GM12874 (cell line): ENCODE measurements around the gene SPTLC2.

Source experiments
- CTCF ChIP-seq: IDR thresholded peaks from 2 replicates; pipeline ENCODE4 v1.5.1; 2011; ENCODE audit warnings: low read depth, mild to moderate bottlenecking, control low read depth, low read length, moderate library complexity; ENCODE audit not compliant: insufficient read depth

The SPTLC2 gene

DNA sequence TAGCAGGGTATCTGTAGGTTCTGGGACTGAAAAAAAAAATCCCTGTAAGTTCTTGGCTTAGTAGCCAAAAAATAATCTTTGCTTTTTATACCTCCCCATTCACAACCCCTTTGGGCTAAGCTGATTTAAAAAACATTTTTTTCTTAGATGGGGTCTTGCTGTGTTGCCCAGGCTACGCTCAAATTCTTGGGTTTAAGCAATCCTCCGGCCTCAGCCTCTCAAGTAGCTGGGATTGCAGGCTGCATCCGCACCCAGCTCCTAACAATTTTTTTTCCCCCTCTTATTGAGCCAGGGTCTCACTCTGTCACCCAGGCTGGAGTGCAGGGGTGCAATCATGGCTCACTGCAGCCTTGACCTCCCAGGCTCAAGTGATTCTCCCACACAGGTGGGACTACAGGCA is 108.7 kb downstream of the SPTLC2 start:
- no peak for TF ChIP-seq CTCF

DNA sequence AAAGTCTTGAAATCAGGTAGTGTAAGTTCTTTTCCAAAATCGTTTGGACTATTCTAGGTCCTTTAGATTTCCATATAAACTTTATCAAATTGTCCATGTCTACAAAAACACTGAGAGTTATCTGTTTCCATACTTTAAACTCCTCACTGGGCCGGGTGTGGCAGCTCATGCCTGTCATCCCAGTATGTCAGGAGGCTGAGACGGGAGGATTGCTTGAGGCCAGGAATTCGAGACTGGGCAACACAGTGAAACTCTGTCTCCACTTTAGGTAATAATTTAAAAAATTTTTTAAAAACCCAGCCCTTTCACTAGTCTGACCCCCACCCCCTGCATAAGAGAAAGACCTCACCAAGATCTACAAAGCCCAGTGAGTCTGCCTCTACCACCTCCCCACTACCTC is 111.4 kb downstream of the SPTLC2 start:
- no peak for TF ChIP-seq CTCF

DNA sequence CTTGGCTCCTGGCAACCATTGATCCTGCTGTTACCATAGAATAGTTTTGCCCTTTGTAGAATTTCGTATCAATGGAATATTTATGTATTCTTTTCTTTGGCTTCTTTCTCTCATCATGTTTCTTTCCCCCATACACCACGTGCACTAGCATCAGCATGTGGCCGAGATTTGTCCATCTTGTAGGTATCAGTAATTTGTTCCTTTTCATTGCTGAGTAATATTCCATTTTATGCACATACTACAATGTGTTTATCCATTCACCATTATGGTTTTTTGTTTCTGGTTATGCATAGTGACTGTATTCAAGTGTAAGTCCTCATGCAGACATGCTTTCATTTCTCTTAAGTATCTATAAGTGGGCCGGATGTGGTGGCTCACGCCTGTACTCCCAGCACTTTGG is 113.3 kb downstream of the SPTLC2 start:
- TF ChIP-seq CTCF, result no peak

- TF ChIP-seq CTCF, result no peak
Observed at GRCh38 chr14:77502109-77502782, 114.2 kb downstream of the SPTLC2 start.

DNA sequence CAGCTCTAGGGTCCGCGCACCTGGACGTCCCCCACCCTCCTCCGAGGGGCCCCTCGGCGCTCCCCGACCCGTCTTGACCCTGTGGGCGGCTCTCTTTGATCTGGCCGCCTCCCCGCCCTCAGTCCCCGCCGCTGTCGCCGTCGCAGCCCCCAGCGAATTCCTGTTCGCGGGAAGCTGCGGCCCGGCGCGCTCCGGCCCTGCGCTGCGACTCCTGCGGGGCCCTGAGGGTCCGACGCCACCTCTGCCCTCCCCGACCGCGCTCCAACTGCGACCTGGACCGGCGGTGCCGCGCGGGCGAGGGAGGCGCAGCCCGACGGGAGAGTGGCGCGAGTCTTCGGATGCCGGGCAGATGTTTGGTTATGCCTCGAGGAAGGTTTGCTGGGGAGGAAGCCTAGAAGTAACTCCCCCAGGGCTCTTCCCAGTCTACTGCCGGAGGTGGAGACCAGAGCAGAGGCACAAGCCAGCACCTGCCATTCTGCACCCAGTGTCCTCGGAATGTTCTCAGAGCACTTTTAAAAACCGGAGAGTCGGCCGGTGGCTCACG is 117.4 kb downstream of the SPTLC2 start:
- TF ChIP-seq CTCF, result no peak

DNA sequence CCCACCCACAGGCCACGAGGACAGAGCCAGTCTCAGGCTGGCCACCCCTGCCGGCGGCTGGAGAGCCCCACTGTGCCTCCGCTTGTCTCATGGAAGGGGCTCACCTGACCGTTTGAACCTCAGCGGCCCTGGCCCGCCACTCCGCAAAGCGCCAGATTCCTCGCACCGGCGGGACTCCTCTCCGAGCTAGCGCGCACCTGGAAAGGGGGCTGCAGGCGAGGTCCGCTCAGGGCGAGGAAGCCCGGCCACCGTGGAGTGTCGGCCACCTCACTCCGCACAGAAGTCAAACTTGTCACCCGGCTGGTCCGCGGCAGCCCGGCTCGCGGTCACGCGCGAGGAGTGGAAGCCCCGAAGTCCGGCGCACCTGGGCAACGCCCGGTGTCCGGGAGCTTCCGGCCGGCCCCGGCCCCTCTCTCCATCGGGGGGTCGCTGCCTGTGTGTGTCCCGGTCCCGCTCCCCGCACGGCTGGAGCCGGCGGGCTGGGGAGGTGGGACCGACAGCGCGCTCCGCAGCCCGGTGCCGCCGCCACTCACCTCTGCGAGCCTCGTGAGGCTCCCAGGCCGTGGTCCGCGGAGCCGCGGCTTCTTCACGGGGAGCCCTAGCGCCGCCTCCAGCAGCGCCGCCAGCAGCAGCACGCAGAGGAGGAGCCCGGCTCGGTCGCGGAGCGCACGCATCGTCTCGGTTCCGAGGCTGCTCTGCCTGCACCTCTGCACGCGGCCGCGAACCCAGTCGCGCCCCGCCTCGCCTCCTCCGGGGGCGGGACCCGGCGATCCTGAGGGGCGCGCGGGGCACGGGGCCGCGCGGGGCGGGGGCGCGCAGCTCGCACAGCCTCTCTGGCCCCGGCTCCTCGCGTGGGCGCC is 118.1 kb downstream of the SPTLC2 start, which contains the start of gene ISM2:
Gene ISM2 (minus strand): TSS at position 697 of the 860 bp plus-strand sequence. CDS start 23 bp downstream, at position 674.
- no peak for TF ChIP-seq CTCF

GRCh38 chr14:77495334-77495733 is 121.1 kb downstream of the SPTLC2 start:
- TF ChIP-seq CTCF, result no peak
